Muscle layer of duodenum (tissue), 2 donors: ENCODE data around the gene CPED1.
A peak's percentile ranks its signal among the peaks of the same experiment; 100 is the strongest.
"Not testable (repeated sequence)": the region's sequence is repeated elsewhere in the genome, so short reads cannot be mapped to it uniquely, and the experiment has no call there.

ENCODE experiments used
- H3K27ac ChIP-seq: one replicate; pipeline ENCODE4 v1.7.0; 2013; ENCODE audit warnings: mild to moderate bottlenecking, low read length
- H3K27me3 ChIP-seq: one replicate; pipeline ENCODE4 v1.7.0; 2013; ENCODE audit warnings: low read depth, mild to moderate bottlenecking, control low read depth, low read length
- H3K36me3 ChIP-seq, 2 donors: one replicate each; pipeline ENCODE4 v1.7.0; 2013; ENCODE audit warnings: low read length in 2 of 2, control low read depth in 1 of 2, mild to moderate bottlenecking in 1 of 2; ENCODE audit not compliant: insufficient read depth in 2 of 2, control insufficient read depth in 1 of 2
- H3K4me1 ChIP-seq, 2 donors: one replicate each; pipeline ENCODE4 v1.7.0; 2013; ENCODE audit warnings: low read length in 2 of 2, mild to moderate bottlenecking in 2 of 2, control low read depth in 1 of 2, moderate library complexity in 1 of 2; ENCODE audit not compliant: insufficient read depth in 2 of 2, control insufficient read depth in 1 of 2
- H3K4me3 ChIP-seq, 2 donors: one replicate each; pipeline ENCODE4 v1.7.0; 2013; ENCODE audit warnings: low read length in 2 of 2, low read depth in 1 of 2, mild to moderate bottlenecking in 1 of 2
- H3K9me3 ChIP-seq, 2 donors: one replicate each; pipeline ENCODE4 v1.7.0; 2013; ENCODE audit warnings: low read length in 2 of 2, control low read depth in 1 of 2, mild to moderate bottlenecking in 1 of 2; ENCODE audit not compliant: control insufficient read depth in 1 of 2
- donor health status: healthy.

Gene CPED1

GRCh38 chr7:121023683-121024511, 35.4 kb downstream of the CPED1 start:
- H3K9me3 ChIP-seq: no peaks in the 10 kb centered on the region
- H3K27ac ChIP-seq: peak overlapping the region; percentile 56
- H3K4me3 ChIP-seq: no peak overlapping the region
- no peaks in the 10 kb centered on the region for H3K27me3 ChIP-seq
- no peaks in the 10 kb centered on the region for H3K36me3 ChIP-seq
- peaks cover 4 to 25% of the 10 kb centered on the region in 2 donors for H3K4me1 ChIP-seq

DNA sequence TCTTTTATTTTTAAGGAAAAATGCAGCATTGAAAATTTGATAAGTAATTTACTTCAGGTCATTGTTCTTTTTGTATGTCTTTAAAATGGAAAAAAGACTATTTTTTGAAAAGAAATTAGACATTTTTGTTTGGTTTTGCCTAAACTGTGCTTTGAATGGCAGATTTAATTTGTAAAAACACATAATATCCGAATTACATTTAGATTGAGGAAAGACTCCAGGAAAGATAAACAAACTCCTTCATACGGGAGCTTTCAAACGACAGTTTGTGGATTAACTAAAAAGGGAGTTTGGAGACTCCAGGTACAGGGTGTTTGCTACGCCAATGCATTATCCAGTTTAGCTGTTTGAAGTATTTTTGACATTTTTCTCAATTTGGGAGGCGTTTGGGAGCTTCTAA, 36.1 kb downstream of the CPED1 start:
- peak overlapping the region; percentile 56 for H3K27ac ChIP-seq
- H3K4me3 ChIP-seq: no peak overlapping the region
- H3K4me1 ChIP-seq: peaks cover 4 to 21% of the 10 kb centered on the region in 2 donors

DNA sequence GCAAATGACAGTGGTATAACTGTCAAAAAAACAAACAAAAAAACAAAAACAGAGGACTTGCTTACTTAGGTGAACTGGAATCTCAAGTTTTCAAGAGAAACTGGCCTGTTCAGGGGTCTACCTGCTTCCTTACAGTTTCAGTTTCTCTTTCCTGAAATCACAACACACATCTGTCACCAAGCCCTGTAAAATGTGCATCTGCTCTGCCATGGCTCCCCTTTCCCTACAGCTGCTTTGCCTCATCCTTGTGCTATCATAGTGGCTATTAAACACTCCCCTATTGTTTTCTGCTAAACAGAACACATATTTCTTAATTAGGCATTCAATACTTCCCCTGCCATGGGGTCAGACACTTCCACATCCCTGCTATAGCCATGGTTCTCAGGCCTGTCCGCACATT, 37.6 kb downstream of the CPED1 start:
- peaks cover 4 to 21% of the 10 kb centered on the region in 2 donors for H3K4me1 ChIP-seq
- no peak overlapping the region for H3K4me3 ChIP-seq
- no peaks in the 10 kb centered on the region for H3K9me3 ChIP-seq
- H3K36me3 ChIP-seq: no peaks in the 10 kb centered on the region
- no peak overlapping the region for H3K27ac ChIP-seq
- no peaks in the 10 kb centered on the region for H3K27me3 ChIP-seq

More for the DNA sequence above, 36.1 kb downstream of the CPED1 start:
- H3K27me3 ChIP-seq: no peaks in the 10 kb centered on the region
- H3K36me3 ChIP-seq: no peaks in the 10 kb centered on the region
- H3K9me3 ChIP-seq: no peaks in the 10 kb centered on the region

GRCh38 chr7:121026577-121027111, 38.1 kb downstream of the CPED1 start:
- Histone ChIP-seq H3K27me3 (no peaks in the 10 kb centered on the region), H3K4me3 (no peak overlapping the region), H3K9me3 (no peaks in the 10 kb centered on the region), H3K4me1 (peaks cover 4 to 21% of the 10 kb centered on the region in 2 donors), H3K27ac (no peak overlapping the region), H3K36me3 (no peaks in the 10 kb centered on the region)

GRCh38 chr7:121027761-121028669, 39.5 kb downstream of the CPED1 start:
- Histone ChIP-seq H3K9me3 (no peaks in the 10 kb centered on the region), H3K36me3 (no peaks in the 10 kb centered on the region), H3K4me1 (peaks cover 9 to 21% of the 10 kb centered on the region in 2 donors), H3K27ac (no peak overlapping the region), H3K4me3 (peak overlapping the region in 1 of 2 donors; percentile 2), H3K27me3 (no peaks in the 10 kb centered on the region)

GRCh38 chr7:121029302-121029701, 40.8 kb downstream of the CPED1 start:
- Histone ChIP-seq H3K9me3 (no peaks in the 10 kb centered on the region), H3K27ac (no peak overlapping the region)

GRCh38 chr7:121030308-121030707, 41.8 kb downstream of the CPED1 start:
- Histone ChIP-seq H3K27ac (no peak overlapping the region), H3K27me3 (no peaks in the 10 kb centered on the region), H3K4me3 (no peak overlapping the region), H3K4me1 (peaks cover 4 to 11% of the 10 kb centered on the region in 2 donors), H3K9me3 (no peaks in the 10 kb centered on the region), H3K36me3 (no peaks in the 10 kb centered on the region)

More at GRCh38 chr7:121029302-121029701, 40.8 kb downstream of the CPED1 start:
- no peaks in the 10 kb centered on the region for H3K27me3 ChIP-seq
- H3K4me1 ChIP-seq: peaks cover 4 to 18% of the 10 kb centered on the region in 2 donors
- no peaks in the 10 kb centered on the region for H3K36me3 ChIP-seq
- no peak overlapping the region for H3K4me3 ChIP-seq

GRCh38 chr7:121032645-121033460, 44.3 kb downstream of the CPED1 start:
- H3K36me3 ChIP-seq: no peaks in the 10 kb centered on the region
- no peaks in the 10 kb centered on the region for H3K9me3 ChIP-seq
- H3K27me3 ChIP-seq: no peaks in the 10 kb centered on the region
- H3K27ac ChIP-seq: no peak overlapping the region
- H3K4me1 ChIP-seq: peaks cover 4 to 9% of the 10 kb centered on the region in 2 donors
- H3K4me3 ChIP-seq: no peak overlapping the region

- Histone ChIP-seq H3K27ac (no peak overlapping the region), H3K36me3 (no peaks in the 10 kb centered on the region), H3K4me3 (no peak overlapping the region)
Measured at GRCh38 chr7:121034929-121035328, 46.4 kb downstream of the CPED1 start.

GRCh38 chr7:121036776-121037175, 48.3 kb downstream of the CPED1 start:
- H3K4me1 ChIP-seq, H3K9me3 ChIP-seq, H3K27me3 ChIP-seq, H3K4me3 ChIP-seq, H3K36me3 ChIP-seq, H3K27ac ChIP-seq: not testable (repeated sequence)

More at GRCh38 chr7:121034929-121035328, 46.4 kb downstream of the CPED1 start:
- H3K27me3 ChIP-seq: no peaks in the 10 kb centered on the region
- no peaks in the 10 kb centered on the region for H3K9me3 ChIP-seq
- H3K4me1 ChIP-seq: peaks cover 0 to 4% of the 10 kb centered on the region in 2 donors
